HG02623 (cell line): ENCODE data around the gene B4GALT5.
A peak's percentile ranks its signal among the peaks of the same experiment; 100 is the strongest.

Experiments
- ATAC-seq: cut with Tn5 transposase; IDR thresholded peaks from one replicate; pipeline ENCODE4 v1.9.1; 2021; ENCODE audit warnings: moderate library complexity; ENCODE audit not compliant: unreplicated experiment

The B4GALT5 gene

GRCh38 chr20:49701916-49702315 is 11.8 kb downstream of the B4GALT5 start:
- no peak for ATAC-seq

GRCh38 chr20:49701241-49701790 is 12.4 kb downstream of the B4GALT5 start:
- ATAC-seq = no peak

GRCh38 chr20:49700411-49701185 is 13.1 kb downstream of the B4GALT5 start:
- ATAC-seq = no peak

- ATAC-seq = peak; percentile 63
Observed at GRCh38 chr20:49699200-49699992, 14.3 kb downstream of the B4GALT5 start.

- ATAC-seq = no peak
Observed at GRCh38 chr20:49698477-49698876, 15.2 kb downstream of the B4GALT5 start.

- no peak for ATAC-seq
Observed at GRCh38 chr20:49697071-49697470, 16.6 kb downstream of the B4GALT5 start.

- no peak for ATAC-seq
Observed at GRCh38 chr20:49696594-49696993, 17.1 kb downstream of the B4GALT5 start.

GRCh38 chr20:49695830-49696229 is 17.8 kb downstream of the B4GALT5 start:
- ATAC-seq = no peak

DNA sequence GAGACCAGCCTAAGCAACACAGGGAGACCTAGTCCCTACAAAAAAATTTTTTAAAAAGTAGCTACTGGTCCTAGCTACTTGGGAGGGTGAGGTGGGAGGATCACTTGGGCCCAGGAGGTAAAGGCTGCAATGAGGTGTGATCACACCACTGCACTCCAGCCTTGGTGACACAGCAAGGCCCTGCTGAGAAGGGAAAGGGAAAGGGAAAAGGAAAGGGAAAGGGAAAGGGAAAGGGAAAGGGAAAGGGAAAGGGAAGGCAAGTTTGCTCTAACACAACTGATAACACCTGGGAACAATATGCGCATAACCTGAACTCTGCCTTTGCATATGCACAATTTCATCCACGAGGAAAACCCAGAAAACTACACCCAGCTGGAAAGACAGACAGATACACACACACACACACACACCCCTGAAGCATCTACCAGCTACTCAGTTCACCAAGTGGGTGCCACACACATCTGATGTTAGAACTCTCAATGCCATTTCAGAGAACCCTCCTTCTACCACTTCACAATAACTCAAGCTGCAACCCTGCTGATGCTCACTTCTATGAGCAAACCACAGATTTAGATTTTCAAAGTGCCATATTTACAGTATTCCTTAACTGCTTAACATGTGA is 19.1 kb downstream of the B4GALT5 start:
- ATAC-seq = no peak

DNA sequence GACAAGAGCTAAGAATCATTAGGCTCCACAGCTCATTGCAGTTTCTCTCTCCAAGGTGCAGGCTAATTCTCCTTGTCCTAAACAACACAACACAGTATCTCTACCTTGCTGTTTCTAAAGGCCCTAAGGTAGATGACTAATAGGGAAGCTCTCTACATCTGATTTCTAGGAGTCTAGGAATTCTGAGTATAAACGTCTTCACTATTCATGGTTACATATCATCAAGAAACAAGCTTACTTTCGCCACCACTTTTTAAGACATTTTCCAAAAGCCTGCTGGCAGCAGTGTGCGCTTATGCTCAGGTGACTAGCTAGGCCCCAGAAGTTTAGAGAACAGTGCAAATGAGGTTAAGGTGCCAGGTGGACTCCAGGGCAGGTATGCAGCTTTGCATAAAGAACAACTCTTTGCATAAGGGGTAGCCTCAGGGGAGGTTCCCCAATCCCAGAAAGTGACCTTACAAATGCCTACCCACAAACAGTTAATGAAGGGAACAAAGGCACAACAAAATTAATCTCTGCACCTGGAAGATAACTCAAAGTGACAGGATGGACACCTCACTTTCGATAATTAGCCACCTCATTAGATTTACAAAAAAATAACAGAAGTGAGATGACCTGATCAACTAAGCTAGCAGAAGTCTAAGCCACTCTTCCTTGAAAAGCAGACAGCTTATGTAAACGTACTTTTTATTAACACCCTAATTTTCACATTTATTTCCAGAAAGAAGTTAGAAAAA is 20.1 kb downstream of the B4GALT5 start:
- no peak for ATAC-seq

GRCh38 chr20:49692941-49693340 is 20.7 kb downstream of the B4GALT5 start:
- ATAC-seq = no peak

GRCh38 chr20:49691818-49692568 is 21.7 kb downstream of the B4GALT5 start:
- no peak for ATAC-seq

- no peak for ATAC-seq
Observed at GRCh38 chr20:49690899-49691620, 22.6 kb downstream of the B4GALT5 start.

GRCh38 chr20:49687595-49688567 is 25.8 kb downstream of the B4GALT5 start:
- ATAC-seq = no peak

- ATAC-seq = no peak
Observed at GRCh38 chr20:49685809-49686208, 27.9 kb downstream of the B4GALT5 start.

DNA sequence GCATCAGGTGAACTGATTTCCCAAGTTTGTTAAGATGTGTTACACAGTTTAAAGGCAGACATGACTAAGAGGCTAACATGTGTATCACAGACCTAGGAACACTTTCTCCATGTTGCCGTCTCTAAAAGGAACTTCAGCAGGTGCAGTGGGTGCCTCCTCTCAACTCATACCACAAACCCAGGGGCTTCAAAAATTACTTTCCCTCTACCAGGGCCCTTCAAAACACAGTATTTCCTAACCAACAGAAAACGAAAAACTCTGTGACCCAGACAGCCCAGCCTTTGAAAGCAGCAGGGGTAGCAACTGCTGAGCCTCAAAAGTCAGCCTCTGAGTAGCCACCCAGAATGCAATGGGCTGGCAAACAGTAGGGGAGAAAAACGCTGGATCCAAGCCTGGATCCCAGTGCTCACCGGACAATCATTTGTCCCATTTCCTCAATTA is 28.5 kb downstream of the B4GALT5 start:
- ATAC-seq = peak; percentile 41

GRCh38 chr20:49684335-49684997 is 29.2 kb downstream of the B4GALT5 start:
- ATAC-seq = no peak

- no peak for ATAC-seq
Observed at GRCh38 chr20:49682798-49683197, 30.9 kb downstream of the B4GALT5 start.
